ENCODE measurements around the gene GIPC1.
"Not testable (repeated sequence)": the region's sequence is repeated elsewhere in the genome, so short reads cannot be mapped to it uniquely, and the experiment has no call there.

The GIPC1 gene, protein sequence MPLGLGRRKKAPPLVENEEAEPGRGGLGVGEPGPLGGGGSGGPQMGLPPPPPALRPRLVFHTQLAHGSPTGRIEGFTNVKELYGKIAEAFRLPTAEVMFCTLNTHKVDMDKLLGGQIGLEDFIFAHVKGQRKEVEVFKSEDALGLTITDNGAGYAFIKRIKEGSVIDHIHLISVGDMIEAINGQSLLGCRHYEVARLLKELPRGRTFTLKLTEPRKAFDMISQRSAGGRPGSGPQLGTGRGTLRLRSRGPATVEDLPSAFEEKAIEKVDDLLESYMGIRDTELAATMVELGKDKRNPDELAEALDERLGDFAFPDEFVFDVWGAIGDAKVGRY

DNA sequence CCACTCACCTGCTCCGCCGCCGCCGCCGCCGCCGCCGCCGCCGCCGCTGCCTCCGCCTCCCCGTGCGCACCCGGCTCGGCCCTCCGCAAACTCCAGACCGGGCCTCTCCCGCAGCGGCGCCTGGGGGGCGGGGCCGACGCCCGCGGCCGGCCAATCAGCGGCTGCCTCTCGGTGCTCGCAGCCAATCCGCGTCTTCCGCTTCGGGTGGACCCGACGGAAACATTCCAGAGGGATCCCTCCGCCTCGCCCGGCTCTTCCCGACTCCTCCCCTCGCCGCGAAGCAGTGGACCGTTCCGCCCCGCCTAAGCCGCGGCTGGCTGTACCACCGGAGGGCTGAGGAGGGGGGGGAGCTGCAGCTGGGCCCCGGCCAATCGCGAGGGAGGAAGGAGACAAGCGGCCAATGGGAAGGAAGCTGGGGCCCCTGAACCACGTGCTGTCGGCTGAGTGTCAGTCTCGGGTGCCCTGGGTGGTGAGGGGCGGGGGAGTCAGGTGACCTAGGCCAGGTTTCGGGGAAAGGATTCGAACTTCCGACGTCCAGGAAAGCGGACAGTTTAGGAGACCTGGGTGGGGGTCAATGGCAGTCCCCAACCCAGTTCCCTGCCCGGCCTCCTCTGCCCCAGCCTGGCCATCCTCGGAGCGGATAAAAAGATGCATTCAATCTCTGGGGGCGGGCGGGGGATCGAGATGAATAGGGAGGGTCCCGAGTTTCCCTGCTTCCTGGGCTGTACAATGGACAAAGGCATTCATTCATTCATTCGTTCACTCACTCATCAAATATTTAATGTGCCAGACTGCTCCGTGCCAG is at the start of gene GIPC1:
TSS of gene GIPC1 (minus strand) at position 99 of the 805 bp plus-strand sequence. CDS start 13,151 bp downstream, outside the sequence.
- peak; percentile 86 for DNase-seq

DNA sequence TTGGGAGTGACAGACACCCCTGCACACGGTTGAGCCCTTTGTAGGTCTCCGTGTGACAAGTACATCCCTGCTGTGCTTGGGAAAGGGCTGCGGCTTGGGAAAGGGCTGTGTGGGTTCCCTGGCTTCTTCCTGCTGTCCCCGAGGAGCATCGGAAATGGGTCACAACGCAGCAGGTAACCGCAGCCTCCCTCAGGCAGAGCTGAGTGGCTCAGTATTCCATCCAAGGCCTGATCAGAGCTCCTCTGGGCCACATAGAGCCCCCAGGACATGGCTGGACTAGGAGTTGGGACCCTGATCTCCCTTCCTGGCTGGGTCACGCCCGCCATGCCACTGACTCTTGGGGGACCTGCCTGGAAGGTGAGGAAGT is 49.8 kb upstream of the GIPC1 start:
- DNase-seq: no peak

GRCh38 chr19:14544977-14545715 is 49.2 kb upstream of the GIPC1 start:
- DNase-seq: no peak

GRCh38 chr19:14544047-14544446 is 48.1 kb upstream of the GIPC1 start:
- no peak for DNase-seq

- no peak for DNase-seq
Observed at GRCh38 chr19:14542711-14543328, 46.9 kb upstream of the GIPC1 start.

DNA sequence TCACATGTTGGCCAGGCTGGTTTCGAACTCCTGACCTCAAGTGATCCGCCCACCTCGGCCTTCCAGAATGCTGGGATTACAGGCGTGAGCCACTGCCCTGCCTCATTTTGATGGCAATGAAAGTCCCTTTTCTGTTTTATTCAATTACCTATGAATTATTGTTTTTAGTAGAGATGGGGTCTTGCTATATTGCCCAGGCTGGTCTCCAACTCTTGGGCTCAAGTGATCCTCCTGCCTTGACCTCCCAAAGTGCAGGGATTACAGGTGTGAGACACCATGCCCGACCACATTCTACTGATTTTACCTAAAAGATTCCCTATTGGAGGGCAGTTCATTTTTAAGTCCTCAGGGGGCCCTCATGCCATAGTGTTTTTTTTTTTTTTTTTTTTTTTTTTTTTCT is 46.1 kb upstream of the GIPC1 start:
- DNase-seq: not testable (repeated sequence)

- DNase-seq: no peak
Observed at GRCh38 chr19:14540741-14541525, 45.0 kb upstream of the GIPC1 start.

DNA sequence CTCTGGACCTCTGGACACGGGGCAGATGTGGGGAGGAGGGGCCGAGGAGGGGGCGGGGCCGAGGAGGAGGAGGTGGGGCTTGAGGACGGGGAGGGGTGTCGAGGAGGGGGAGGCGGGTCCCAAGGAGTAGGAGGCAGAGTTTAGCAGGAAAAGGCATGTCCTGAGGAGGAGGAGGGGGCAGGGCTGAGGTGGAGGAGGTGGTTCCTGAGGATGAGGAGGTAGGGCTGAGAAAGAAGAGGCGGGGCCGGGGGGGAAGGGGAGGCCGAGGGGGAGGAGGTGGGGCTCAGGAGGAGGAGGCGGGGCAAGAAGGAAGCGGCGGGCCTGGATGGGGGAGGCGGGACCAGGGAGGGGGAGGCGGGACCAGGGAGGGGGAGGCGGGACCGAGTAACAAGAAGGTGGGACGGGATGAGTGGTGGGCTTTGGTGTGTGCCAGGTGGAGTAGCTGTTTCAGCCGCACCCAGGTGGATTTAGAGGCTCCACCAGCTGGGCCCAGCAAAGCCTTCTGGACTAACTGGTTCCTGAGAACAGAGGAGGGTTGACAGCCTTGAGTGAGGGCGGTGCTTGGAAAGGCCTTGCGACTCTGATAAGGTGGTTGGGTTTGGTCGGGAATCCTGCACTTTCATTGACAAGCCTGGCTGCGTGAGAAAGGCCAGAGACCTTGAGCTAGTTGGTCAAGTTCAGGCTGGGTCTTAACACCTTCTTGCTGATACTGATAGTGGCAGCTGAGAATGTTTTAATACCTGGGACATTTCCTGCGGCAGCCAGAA is 41.2 kb upstream of the GIPC1 start:
- peak; percentile 73 for DNase-seq

- DNase-seq: no peak
Observed at GRCh38 chr19:14533450-14533849, 37.5 kb upstream of the GIPC1 start.

- DNase-seq: no peak
Observed at GRCh38 chr19:14530506-14530905, 34.6 kb upstream of the GIPC1 start.

- DNase-seq: no peak
Observed at GRCh38 chr19:14530005-14530348, 34.0 kb upstream of the GIPC1 start.

DNA sequence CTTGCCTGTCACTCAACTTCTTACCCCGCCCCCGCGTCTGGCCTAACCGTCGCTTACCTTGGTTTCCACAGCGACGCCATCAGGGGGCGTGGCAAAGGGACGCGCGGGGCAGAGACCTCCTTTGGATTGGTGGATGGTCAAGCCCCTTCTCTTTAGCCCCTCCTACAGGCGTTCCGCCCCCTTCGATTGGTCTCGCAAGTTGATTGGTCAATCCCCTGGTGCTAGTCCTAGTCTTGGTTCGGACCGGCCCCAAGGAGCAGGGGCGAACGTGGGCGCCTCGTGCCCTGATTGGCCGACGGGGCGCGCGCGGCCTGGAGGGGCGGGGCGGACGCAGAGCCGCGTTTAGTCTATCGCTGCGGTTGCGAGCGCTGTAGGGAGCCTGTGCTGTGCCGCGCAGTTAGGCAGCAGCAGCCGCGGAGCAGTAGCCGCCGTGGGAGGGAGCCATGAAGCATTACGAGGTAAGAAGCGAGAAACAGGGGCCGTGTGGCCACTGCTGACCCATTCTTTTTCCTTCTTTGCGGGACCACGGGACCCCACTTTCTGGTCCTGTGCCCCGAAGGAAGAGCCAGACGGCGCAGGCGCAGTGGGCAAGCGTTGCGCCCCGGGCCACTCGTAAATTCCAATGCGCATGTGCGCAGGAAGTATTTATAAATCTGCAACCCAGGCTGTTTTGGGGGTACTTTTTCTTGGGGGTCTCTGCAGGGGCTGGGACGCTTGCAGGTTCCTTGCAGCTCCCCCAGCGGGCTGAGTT is 33.5 kb upstream of the GIPC1 start, which contains the start of gene TECR:
TSS of gene TECR (plus strand) at position 341 of the 751 bp plus-strand sequence. CDS start at position 444, 103 bp downstream.
- peak; percentile 100 for DNase-seq

GRCh38 chr19:14528419-14529253 is 32.7 kb upstream of the GIPC1 start:
- DNase-seq: no peak

DNA sequence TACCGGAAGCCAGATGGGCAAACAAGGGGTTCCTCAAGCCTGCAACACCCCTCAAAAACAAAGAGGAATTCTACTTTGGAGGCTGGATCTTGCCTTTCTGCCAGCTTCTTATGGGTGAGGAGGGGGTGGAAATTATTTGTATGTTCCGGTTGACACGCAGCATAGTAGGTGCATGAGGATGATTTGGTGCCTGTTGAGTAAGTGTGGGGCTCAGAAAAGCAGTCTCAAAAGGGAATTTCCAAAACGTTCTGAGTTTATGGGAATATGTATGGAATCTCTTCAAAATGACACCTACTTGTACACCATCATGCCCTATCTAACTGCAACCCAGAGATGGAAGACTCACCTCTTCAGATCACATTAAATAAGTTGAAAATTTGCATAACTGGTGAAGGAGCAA is 30.5 kb upstream of the GIPC1 start:
- DNase-seq: no peak

DNA sequence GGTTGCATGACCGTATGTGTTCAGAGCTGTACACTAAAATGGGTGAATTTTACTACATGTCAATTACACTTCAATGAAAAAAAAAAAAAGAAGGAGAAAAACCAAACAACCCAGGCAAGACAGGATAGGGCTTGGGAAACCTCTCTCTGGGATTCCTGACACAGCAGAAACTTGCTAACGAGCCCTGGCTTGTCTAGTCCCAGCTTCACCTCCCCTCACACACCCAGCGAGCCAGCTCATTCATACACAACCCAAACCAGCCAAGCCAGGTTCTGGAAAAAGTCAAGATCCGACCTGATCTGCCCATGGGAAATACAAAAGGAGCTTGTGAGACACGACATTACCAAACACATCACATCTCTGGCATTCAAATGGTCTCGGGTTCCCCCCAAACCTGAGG is 29.8 kb upstream of the GIPC1 start:
- no peak for DNase-seq

- no peak for DNase-seq
Observed at GRCh38 chr19:14520543-14520942, 24.6 kb upstream of the GIPC1 start.

GRCh38 chr19:14519860-14520407 is 24.0 kb upstream of the GIPC1 start:
- DNase-seq: peak; percentile 32

DNA sequence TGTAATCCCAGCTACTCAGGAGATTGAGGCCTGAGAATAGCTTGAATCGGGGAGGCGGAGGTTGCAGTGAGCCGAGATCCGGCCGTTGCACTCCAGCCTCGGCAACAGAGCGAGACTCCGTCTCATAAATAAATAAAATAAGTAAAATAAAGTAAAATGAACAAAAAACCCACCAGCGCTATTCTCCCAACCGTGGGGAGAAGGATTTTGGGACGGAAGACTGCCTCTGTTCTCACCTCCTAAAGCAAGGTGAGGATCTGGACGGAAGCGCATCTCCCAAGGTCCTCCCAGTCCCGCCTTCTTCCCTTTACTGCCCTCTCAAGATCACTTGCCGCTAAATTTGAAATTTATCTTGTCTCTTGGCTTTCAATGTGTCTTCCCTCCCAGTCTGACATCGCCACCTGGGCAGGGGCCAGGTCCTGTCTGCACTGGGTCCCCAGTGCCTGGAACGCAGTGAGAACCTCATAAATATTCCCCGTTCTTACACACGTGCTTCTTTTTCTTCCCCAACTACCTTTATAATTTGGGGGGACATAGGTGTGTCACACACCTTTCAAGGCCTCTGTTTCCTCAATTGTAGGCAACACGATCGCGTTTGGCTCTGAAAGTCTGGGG is 23.4 kb upstream of the GIPC1 start:
- no peak for DNase-seq

All from activated CD4-positive, alpha-beta T cell treated with anti-CD3 and anti-CD28 coated beads for 48 hours (primary cell).